Measurements from ENCODE around the gene TCOF1. TPM values are rescaled to one million over a fixed set of nuclear protein-coding genes. Genes with fewer than 3 reads are reported as not detected.
A peak's percentile ranks its signal among the peaks of the same experiment; 100 is the strongest.

The TCOF1 gene
- total RNA-seq, 1 donor from 2014 or later = 44.3 TPM

GRCh38 chr5:150407096-150407720, 49.7 kb downstream of the TCOF1 start:
- H3K4me3 ChIP-seq (ENCODE audit: low read depth, low read length) = no peak overlapping the region
- TF ChIP-seq CTCF (conservative IDR thresholded peaks at IDR 0.05; ENCODE audit: low read depth, low read length) = no peak
- no peak for DNase-seq (ENCODE audit: low read depth)

- H3K4me3 ChIP-seq (ENCODE audit: low read depth, low read length) = no peak overlapping the region
- no peak for DNase-seq (ENCODE audit: low read depth)
- TF ChIP-seq CTCF (conservative IDR thresholded peaks at IDR 0.05; ENCODE audit: low read depth, low read length) = no peak
Observed at GRCh38 chr5:150408231-150408943, 50.9 kb downstream of the TCOF1 start.

DNA sequence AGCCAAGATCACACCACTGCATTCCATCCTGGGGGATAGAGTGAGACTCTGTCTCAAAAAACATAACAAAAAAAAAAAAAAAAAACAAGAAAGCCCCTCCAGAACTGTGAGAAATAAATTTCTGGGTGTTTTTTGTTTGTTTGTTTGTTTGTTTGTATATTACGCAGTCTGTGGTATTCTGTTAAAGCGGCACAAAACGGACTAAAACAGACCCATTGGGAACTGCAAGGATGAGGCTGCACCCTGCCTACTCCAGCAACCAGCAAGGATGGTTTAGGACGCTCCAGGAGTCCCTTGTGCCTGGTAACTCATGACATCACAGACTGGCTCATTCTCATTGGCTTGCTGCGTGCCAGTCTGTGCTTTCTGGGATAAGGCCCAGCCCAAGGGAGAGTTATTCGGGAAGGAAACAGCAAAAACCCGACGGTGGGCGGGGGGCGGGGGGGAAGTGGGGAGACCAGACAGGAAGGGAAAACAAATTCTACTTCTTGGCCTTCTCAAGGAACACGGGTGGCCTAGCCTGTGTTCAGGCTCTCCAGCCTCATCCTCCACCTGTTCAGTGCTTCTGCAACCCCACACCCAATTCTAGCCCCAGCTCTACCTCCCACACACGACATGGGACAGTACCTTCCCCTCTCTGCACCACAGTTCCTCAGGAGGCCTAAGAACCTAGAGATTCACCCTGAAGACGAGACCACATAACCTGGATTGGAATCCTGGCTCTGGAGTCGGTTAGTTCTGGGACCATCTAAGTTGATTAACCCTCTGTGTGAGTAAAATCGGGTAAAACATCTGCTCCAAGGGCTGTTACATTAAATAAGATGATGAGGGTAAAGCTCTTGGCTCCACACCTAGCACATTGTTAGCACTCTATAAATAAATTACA, 52.4 kb downstream of the TCOF1 start:
- no peak for TF ChIP-seq CTCF (conservative IDR thresholded peaks at IDR 0.05; ENCODE audit: low read depth, low read length)
- DNase-seq (ENCODE audit: low read depth) = peak; percentile 44
- H3K4me3 ChIP-seq (ENCODE audit: low read depth, low read length) = peak overlapping the region; percentile 19

GRCh38 chr5:150410524-150411244, 53.2 kb downstream of the TCOF1 start:
- DNase-seq (ENCODE audit: low read depth) = no peak
- no peak overlapping the region for H3K4me3 ChIP-seq (ENCODE audit: low read depth, low read length)
- TF ChIP-seq CTCF (conservative IDR thresholded peaks at IDR 0.05; ENCODE audit: low read depth, low read length) = no peak

DNA sequence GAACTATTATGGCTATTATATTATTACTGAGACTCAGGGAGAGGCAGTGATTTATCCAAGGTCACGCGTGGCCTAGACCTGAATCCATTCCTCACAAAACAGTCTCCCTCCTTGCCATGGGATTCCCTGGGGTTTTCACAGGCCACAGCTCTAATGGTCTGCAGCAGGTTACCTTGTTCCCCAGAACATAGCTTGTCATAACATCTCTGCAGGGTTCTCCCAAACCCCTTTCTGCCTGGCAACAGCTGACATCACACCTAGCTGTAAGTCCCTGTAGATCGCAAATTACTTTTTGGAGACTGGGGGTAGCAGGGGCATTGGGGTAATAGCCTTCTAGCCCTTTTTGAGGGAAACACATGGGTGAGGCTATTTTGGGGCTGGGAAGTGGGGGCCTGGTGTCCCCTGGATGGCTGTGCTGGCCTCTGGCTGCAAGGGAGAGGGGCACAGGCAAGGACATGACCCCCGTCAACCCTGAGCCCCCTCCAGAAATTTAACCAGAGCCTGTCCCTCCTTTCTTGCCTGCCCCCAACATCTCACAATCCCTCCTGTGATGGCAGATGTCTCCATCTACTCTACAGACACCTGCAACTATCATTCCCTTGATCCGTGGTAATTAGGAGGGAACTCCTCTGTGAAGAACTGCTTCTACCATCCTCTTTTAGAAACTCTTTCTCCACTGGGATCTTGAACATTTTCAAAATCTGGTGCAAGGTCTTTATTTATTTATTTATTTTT, 53.9 kb downstream of the TCOF1 start:
- TF ChIP-seq CTCF (conservative IDR thresholded peaks at IDR 0.05; ENCODE audit: low read depth, low read length) = no peak
- no peak for DNase-seq (ENCODE audit: low read depth)
- H3K4me3 ChIP-seq (ENCODE audit: low read depth, low read length) = peak overlapping the region; percentile 67
